ENCODE measurements around the gene DNAAF1.

Gene DNAAF1

GRCh38 chr16:84161801-84162200 lies 16.7 kb downstream of the DNAAF1 start:
- Histone ChIP-seq H3K9ac (ENCODE audit: low read depth, low read length, poor library complexity, severe bottlenecking) (no peak overlapping the region), H3K4me2 (ENCODE audit: low read depth, low read length, poor library complexity, severe bottlenecking) (no peak overlapping the region), H3K27me3 (ENCODE audit: insufficient read depth, low read length, poor library complexity, severe bottlenecking) (no peaks in the 10 kb centered on the region), H3K4me3 (ENCODE audit: low read length, poor library complexity, severe bottlenecking) (no peak overlapping the region), H3K79me2 (ENCODE audit: insufficient read depth, low read length) (no peaks in the 10 kb centered on the region), H3K36me3 (ENCODE audit: insufficient read depth, low read length) (no peaks in the 10 kb centered on the region), H3K4me1 (ENCODE audit: insufficient read depth, low read length, poor library complexity, severe bottlenecking) (no peaks in the 10 kb centered on the region), H4K20me1 (ENCODE audit: insufficient read depth, low read length, poor library complexity, severe bottlenecking) (no peaks in the 10 kb centered on the region), H3K9me3 (ENCODE audit: insufficient read depth, low read depth, low read length) (no peaks in the 10 kb centered on the region), H2AFZ (ENCODE audit: low read length) (no peak overlapping the region), H3K9me2 (replicated peaks; ENCODE audit: low read depth, low read length) (no peaks in the 10 kb centered on the region), H3F3A (ENCODE audit: low read depth) (no peaks in the 10 kb centered on the region)
- TF ChIP-seq EZH2phosphoT487 (IDR thresholded peaks at IDR 0.05; ENCODE audit: borderline replicate concordance) = no peak
- no peak for TF ChIP-seq CTCF (conservative IDR thresholded peaks at IDR 0.05; ENCODE audit: low read length)

- Histone ChIP-seq H3K4me3 (ENCODE audit: low read length, poor library complexity, severe bottlenecking) (no peak overlapping the region), H3K9me2 (replicated peaks; ENCODE audit: low read depth, low read length) (no peaks in the 10 kb centered on the region), H3K4me1 (ENCODE audit: insufficient read depth, low read length, poor library complexity, severe bottlenecking) (no peaks in the 10 kb centered on the region), H2AFZ (ENCODE audit: low read length) (no peak overlapping the region), H4K20me1 (ENCODE audit: insufficient read depth, low read length, poor library complexity, severe bottlenecking) (no peaks in the 10 kb centered on the region), H3K9ac (ENCODE audit: low read depth, low read length, poor library complexity, severe bottlenecking) (no peak overlapping the region), H3K79me2 (ENCODE audit: insufficient read depth, low read length) (no peaks in the 10 kb centered on the region), H3K36me3 (ENCODE audit: insufficient read depth, low read length) (no peaks in the 10 kb centered on the region), H3K4me2 (ENCODE audit: low read depth, low read length, poor library complexity, severe bottlenecking) (no peak overlapping the region), H3K27me3 (ENCODE audit: insufficient read depth, low read length, poor library complexity, severe bottlenecking) (no peaks in the 10 kb centered on the region), H3K9me3 (ENCODE audit: insufficient read depth, low read depth, low read length) (no peaks in the 10 kb centered on the region), H3F3A (ENCODE audit: low read depth) (no peaks in the 10 kb centered on the region)
- no peak for TF ChIP-seq CTCF (conservative IDR thresholded peaks at IDR 0.05; ENCODE audit: low read length)
- no peak for TF ChIP-seq EZH2phosphoT487 (IDR thresholded peaks at IDR 0.05; ENCODE audit: borderline replicate concordance)
Observed at GRCh38 chr16:84165746-84166145, 20.6 kb downstream of the DNAAF1 start.

GRCh38 chr16:84166796-84167695 lies 21.9 kb downstream of the DNAAF1 start:
- Histone ChIP-seq H3K9me3 (ENCODE audit: insufficient read depth, low read depth, low read length) (no peaks in the 10 kb centered on the region), H3K4me2 (ENCODE audit: low read depth, low read length, poor library complexity, severe bottlenecking) (no peak overlapping the region), H3F3A (ENCODE audit: low read depth) (no peaks in the 10 kb centered on the region), H2AFZ (ENCODE audit: low read length) (no peak overlapping the region), H3K4me1 (ENCODE audit: insufficient read depth, low read length, poor library complexity, severe bottlenecking) (no peaks in the 10 kb centered on the region), H3K36me3 (ENCODE audit: insufficient read depth, low read length) (no peaks in the 10 kb centered on the region), H3K9me2 (replicated peaks; ENCODE audit: low read depth, low read length) (no peaks in the 10 kb centered on the region), H3K9ac (ENCODE audit: low read depth, low read length, poor library complexity, severe bottlenecking) (no peak overlapping the region), H4K20me1 (ENCODE audit: insufficient read depth, low read length, poor library complexity, severe bottlenecking) (no peaks in the 10 kb centered on the region), H3K4me3 (ENCODE audit: low read length, poor library complexity, severe bottlenecking) (no peak overlapping the region), H3K79me2 (ENCODE audit: insufficient read depth, low read length) (no peaks in the 10 kb centered on the region), H3K27me3 (ENCODE audit: insufficient read depth, low read length, poor library complexity, severe bottlenecking) (no peaks in the 10 kb centered on the region)
- TF ChIP-seq CTCF (conservative IDR thresholded peaks at IDR 0.05; ENCODE audit: low read length) (no peak), EZH2phosphoT487 (IDR thresholded peaks at IDR 0.05; ENCODE audit: borderline replicate concordance) (no peak)

All from Loucy (cell line).